TTC549 (cell line): ENCODE data around the gene AKAP1.

Source experiments
- FAIRE-seq: peaks from 2 replicates; lab custom pipeline; 2012; peaks lifted over from hg19 to GRCh38; lab: Jason Lieb, UNC

AKAP1 gene

DNA sequence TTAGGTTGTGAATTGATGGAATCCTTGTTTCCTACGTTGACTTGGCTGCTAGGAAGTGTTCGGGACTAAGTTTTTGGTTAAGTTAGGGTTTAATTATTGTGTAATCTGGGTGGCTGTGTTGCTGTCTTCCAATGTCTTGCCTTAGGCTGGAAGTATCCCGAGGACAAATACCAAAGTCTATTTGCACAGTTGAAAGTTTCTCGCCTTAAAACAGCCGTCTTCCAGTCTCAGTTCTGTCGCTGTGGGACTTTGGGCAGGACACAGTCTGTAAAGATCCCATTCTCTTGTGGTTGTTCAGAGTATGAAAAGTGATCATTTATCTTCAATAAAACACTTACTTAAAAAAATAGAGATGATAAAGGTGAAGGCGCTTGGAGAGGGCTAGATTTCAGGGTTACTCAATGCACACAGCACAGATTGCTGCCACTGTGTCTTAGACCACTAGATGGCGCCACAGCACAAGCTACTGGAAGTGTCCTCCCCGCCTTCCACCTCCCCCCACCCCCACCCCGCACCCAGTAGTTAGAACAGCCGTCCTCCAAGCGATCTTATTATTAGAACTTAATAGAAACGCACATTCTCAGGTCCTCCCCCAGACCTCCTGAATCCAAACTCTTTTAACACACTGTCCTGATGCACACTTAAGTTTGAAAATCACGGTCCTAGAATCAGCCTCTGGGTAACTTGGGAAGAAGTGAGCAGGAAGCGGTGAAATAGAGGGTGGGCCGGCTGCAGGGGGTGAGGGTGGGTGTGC lies 45.8 kb downstream of the AKAP1 start:
- no peak for FAIRE-seq

DNA sequence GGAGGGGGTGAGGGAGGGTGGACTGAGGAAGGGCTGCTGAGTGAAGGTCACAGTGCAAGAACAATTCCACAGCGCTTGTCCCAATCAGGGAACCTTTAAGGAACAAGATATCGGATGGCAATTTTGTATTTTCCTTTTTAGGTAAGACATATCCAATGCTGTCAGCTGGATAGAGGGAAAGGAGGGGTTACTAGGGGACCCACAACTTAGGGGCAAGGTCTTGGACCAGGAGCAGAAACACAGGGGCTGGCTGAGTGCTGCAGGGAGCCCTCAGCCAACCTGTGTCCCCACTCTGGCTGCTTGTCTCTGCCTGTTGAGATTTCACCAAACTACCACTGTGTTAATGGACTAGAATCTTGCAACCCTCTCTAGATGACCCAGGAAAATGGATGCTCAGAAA lies 47.6 kb downstream of the AKAP1 start:
- no peak for FAIRE-seq

DNA sequence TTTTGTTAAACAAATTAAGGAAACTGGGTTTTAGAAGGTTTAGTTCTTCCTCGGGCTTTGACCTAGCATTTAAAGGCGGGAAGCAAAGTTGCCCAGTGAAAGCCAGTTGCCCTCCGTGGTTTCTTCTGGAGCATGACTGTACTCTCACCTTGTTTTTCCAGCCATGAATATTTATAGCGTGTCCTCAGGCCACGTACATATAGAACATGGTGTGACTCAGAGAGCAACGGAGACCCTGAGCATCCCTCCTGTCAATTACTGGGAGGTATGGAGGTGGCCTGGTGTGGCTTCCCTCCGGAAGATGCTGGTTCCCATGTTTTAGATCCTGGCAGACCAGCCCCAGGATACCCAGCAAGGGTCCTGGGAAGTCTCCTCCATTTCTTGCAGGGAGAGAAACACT lies 48.4 kb downstream of the AKAP1 start:
- no peak for FAIRE-seq

DNA sequence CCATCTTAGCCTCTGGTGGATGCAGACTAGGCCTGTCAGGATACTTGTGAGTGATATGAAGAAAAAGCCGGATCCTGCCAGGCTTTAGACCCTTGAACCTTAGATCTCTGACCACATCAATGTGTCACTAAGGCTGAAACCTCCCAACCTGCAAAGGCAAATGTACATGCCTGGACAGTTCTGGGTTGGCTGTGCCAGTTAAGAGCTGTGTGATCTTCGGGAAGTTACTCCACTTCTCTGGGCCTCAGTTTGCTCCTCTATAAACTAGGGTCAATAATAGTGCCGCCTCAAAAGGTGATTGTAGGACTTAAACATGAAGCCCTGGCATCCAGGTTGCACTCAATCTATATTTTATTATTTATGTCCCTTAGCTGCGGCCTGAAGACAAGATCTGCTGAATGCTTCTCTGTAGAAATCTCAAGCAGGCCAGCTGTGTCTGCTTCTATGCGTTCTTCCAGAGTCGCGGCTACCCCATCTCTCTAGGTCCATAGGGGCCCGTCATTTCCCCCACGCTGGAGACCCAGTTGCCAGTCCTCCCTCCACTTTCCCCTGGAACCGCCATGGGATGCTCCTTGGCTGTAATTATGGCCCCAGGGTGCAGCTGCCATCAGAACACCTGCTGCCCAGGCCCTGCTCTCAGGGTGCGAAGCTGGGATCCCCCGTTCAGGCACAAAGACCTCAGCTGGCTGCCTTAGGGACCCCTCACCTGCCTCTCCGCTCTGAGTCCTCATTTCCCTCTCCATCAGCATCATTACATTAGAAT lies 50.2 kb downstream of the AKAP1 start:
- FAIRE-seq: no peak

DNA sequence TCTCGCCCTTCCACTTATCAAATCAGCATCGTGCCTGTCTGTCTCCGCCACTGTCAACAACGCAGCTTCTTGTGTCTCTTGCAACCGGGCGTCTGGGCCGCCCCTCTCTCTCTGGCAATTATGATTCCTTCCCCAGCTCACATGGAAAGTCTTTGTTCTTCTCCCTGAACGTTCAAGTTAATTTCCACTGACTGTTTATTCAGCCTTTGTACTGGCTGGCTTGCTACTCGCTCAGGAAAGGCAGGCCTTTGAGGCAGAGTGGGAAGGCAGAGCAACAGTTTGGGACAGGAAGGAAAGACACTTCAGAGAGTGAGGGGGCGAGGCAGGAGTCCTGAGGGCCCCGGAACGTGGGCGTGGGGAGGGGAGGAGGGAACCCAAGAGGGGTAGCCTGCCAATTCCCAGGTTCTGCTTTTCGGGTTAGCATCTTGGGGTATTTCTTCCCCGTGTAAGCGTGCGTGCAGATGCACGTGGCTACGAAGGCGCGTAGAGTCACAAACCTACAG lies 50.8 kb downstream of the AKAP1 start:
- FAIRE-seq: no peak

DNA sequence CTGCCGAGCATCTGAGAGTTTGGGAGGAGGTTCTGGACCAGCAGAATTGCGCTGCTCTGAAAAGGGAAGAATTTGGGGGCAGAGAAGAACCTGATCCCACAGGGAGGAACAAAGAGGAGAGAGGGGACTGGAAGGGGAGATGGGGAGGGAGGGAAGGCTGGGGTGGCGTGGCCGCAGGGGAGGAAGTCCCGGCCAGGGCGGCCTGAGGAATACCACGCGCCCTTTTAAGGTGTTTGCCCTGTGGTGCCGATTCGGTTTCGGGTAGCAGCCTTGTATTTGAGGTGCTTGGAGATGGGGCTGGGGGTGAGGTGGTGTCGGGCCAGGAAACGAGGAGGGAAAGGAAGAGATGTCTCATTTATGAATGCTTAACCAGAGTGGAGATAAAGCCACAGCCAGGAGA lies 51.3 kb downstream of the AKAP1 start:
- no peak for FAIRE-seq

DNA sequence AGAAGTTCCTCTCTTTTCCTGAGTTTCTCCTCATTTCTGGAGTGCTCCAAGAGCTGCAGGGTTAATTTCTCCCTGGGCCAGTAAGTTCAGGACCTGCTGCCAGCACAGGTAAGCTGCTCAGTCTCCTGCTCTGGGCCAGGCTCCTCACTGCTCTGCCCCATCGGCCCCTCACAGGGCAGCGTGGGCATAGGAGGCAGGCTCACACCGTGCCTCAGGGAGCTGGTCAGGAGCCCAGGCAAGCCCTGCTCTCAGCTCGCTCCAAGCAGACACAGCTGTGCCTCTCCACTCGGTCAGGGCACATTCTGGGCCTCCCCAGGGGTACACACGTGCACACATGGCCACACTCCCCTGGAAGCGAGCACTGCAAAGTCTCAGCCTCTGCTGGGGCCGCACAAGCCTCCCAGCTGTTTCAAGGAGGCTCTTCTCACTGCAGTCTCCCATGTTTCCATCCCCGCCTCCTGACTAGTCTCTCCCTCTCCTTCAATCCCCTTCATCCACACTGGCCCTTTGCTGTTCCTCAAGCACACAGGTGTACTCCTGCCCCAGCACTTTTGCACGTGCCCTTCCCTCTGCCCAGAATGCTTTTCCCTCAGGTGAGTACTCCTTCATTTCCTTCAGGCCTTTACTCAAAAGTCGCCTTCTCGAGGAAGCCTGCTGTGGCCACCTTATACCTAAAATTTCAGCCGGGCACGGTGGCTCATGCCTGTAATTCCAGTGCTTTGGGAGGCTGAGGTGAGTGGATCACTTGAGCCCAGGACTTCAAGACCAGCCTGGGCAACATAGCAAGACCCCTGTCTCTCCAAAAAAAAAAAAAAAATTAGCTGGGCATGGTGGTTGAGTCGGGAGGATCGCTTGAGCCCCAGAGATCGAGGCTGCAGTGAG lies 53.2 kb downstream of the AKAP1 start:
- FAIRE-seq: no peak

DNA sequence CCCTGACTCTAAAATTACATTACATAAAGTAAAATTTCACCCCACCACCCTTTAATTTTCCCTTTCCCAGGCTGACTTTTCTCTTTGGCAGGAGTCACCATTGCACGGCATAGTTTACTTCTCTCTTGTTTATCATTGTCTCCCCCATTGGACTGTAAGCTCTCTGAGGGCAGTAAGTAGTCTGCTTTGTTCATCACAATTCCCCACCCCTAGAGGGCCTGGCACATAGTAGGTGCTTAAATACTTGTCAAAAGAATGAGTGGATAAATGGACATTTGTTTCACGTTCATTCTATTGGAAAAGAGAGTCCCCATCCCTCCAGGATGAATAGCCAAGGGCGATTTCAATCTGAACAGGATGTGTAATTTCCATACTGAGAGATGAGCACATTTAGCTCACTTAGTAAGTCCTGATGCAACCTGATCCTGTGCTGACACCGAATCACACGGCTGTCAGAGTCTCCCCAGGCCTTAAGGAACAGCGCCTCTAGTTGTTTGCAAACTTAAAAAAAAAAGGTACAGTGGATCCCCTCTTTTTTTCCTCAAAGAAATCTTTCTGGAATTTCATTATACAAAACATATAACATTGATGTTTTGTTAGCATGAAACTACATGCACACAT lies 54.0 kb downstream of the AKAP1 start:
- FAIRE-seq: no peak

DNA sequence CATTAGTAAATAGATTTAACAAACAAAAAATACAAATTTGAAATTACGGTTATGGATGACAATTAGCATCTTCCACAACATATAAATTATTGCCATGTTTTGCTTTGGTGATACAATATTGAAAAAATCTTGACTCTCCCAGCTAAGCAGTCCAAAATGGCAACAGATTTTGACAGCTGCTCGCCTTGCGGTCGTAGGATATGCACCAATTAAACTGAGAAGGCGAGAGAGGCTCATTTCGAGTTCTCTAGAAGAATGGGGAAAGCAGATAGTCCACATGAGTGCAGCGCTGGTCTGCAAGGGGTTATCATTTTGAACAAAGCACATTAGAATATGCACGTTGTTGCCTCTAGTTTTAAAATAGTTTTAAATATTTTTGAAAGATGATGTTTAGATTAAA lies 55.3 kb downstream of the AKAP1 start:
- no peak for FAIRE-seq

DNA sequence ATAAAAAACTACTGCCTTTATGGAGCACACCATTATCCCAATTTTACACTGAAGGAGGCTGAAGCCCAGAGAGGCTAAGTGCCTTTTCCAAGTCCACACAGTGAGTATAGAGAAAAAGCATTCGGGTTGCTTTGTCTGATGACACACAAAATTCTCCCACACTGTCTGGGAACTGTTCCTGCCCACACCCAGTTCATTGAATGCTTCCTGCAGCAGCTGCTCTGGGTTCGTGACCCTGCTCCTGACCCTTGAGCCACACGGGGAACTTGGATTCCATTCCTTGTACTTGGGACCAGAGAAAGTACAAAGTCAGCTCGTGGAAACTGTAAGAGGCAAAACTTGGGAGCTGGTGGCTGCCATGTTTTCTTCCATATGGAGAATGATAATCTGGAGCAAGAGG lies 57.9 kb downstream of the AKAP1 start:
- no peak for FAIRE-seq

DNA sequence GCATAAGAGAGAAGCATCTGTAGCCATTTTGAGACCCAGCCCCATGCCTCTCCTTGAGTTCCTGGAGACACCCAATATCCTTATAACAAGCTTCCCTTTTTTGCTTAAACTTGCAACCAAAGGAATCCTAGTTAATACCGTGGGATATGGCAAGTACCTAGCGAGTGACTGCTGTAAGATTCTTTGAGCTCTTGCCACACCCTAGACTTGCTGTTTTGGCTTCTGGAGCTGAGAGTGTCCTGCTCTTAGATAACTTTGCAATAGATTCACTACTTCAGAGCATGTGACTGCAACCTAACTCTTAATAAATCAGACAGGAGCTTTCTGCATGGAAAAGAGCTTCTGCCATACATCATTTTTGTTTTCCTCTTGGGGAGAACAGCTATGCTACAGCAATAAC lies 58.3 kb downstream of the AKAP1 start:
- no peak for FAIRE-seq

DNA sequence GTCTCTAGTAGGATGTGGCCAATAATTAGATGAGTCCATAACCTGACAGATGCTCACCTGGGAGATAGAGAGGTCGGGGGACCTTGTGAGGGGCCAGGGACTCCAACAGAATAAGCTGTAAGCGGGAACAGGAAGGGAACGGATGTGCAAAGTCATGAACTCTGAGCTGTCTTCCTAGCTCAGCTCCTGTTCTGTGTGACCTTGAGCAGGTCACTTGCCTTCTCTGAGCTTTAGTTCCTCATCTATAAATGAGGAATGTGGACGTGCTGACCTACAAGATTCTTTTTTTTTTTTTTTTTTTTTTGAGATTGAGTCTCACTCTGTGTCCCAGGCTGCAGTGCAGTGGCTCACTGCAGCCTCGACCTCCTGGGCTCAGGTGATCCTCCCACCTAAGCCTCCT lies 58.9 kb downstream of the AKAP1 start:
- no peak for FAIRE-seq

DNA sequence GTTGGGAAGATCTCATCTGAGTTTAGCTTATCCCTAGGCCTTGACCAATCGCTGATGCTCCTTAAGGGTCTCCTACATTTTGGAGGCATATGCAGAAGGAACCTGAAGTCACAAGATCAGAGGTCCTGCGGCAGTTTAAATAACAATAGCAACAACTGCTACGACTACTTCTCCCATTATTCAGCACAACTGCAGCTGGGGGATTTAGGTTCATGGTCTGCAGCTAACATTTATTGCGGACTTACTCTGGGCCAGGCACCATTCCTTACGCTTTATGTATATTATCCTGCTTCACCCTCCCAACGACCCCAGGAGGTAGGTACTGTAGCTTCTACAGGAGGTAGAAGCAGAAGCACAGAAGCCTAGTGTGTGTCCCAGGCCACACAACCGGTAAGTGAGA lies 59.5 kb downstream of the AKAP1 start:
- FAIRE-seq: no peak

DNA sequence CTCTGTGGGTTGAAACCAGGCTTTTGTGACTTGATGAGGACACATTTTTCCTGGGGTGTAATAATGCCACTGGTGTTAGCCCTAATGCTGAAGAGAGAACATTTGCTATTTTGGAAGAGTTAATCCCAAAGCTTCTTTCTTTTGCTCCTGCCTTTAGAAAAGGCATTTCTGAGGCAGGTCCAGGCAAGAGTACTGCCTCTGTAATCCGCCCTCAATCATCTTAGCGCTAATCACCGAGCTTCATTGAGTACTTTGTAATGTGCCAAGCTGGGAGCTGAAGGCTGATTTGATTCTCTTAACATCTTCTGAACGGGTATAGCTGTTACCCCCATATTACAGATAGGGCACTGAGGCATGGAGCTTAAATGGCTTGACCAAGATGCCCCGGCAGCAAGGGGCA lies 60.3 kb downstream of the AKAP1 start:
- no peak for FAIRE-seq

DNA sequence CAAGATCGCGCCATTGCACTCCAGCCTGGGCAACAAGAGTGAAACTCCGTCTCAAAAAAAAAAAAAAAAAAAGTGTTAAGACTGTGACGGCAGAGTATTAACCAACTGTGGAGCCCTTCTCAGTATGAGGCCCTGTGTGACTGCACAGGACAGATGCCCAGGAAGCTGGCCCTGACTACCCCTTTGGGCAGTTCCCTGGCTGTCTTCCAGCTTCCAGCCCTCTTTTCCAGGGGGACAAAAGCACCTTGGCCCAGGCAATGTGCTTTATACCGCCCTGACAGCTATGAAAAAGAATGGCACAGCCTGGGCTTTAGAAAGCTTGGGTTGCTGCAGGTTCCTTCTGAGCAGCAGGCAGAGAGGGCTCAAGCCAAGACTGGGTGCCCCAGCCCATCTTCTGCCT lies 61.2 kb downstream of the AKAP1 start:
- no peak for FAIRE-seq

DNA sequence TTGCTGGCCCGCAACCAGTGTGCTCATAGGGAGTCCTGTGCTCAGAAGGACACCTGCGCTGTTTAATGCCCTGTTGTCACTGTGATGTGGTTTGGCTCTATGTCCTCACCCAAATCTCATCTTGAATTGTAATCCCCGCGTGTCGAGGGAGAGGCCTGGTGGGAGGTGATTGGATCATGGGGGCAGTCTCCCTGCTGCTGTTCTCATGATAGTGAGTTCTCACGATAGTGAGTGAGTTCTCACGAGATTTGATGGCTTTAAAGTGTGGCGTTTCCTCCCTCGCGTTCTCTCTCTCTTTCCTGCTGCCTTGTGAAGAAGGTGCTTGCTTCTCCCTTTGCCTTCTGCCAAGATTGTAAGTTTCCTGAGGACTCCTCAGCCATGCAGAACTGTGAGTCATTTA lies 66.8 kb downstream of the AKAP1 start:
- no peak for FAIRE-seq

DNA sequence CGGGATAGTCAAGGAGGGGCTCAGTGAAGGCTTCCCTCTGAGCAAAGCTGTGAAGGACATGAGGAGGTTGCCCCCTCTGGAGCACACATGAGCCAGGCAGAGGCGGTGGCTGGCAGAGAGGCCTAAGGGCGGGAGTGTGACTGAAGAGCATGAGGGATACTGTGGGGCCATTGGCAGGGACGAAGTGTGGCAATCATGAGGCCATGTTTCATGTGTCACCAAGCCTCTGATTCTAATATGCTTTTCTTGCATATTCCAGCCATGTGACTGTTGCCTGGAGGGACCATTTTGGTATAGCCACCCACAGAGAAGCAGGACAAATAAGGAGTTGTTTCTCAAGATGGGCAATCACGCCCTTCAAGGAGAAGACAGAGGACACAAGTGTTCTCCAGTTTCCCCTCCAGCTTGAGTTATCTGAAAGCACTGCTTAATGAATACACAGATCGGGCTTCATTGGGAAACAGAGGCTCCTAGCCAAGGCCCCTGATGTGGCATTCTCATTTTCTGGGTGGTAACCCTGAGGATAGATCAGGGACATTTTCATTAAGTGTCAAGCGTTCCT lies 68.0 kb downstream of the AKAP1 start:
- FAIRE-seq: no peak

DNA sequence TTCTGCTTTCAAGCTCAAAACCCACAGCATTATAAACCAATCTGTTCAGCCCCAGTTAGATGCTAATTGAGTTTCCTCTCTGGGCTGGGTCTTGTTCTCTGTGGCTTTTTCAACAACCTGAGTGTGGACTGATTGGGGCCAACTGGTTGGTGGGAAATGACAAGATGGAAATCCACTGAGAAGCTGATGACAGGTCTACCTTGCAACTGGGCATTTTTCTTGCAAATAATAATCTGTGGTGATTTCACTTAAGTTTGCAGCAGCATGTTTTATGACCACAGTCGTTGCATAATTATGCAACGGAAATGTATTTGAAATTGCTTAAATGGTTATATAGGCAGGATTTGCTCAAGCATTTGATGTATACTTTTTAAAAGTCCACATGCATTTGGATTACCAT lies 69.9 kb downstream of the AKAP1 start:
- no peak for FAIRE-seq

DNA sequence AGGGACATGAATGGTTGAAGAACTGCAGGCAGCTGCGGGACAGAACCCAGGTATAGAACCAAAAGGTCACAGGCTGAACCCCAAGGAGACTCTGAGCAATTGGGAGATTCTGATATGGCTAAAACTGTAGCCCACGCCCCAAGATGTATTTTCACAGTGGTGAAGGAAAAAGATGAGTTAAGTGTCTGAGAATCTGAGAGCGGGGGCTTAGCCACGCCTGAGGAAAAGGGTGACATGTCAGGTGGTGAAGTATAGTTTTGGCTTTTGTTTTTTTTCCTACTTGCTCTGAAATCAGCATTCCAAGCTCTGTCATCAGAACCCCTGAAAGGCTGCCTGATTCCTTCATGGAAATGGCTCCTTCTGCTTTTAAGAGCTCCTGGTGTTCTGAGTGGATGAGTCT lies 73.3 kb downstream of the AKAP1 start:
- FAIRE-seq: no peak

DNA sequence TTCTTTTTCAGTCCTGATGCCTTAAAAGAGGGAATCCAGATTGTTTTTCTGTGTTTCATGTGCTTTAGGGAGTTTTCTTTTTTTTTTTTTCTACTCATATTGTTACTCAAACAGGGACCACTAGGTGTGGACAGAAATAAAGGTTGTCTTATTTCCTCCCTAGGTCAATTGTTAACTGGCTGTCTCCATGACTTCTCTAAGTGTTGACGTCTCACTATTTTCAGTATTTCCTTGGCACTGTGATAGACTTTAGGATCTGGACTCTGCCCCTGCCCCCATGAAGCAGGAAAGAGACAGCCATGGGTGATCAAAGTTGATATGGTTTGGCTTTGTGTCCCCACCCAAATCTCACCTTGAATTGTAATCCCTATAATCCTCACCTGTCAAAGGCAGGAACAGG lies 73.7 kb downstream of the AKAP1 start:
- no peak for FAIRE-seq

DNA sequence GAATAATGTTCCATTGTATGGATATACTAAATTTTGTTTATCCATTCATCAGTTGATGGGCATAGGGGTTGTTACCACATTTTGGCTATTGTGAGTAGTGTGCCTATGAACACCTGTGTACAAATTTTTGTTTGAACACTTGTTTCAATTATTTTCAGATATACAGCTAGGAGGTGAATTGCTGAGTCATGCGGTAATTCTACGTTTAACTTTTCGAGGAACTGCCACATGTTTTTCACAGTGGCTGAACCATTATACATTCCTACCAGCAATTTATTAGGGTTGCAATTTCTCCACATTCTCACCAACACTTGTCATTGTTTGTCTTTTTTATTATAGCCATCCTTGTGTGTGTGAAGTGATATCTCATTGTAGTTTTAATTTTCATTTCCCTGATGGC lies 75.6 kb downstream of the AKAP1 start:
- no peak for FAIRE-seq

DNA sequence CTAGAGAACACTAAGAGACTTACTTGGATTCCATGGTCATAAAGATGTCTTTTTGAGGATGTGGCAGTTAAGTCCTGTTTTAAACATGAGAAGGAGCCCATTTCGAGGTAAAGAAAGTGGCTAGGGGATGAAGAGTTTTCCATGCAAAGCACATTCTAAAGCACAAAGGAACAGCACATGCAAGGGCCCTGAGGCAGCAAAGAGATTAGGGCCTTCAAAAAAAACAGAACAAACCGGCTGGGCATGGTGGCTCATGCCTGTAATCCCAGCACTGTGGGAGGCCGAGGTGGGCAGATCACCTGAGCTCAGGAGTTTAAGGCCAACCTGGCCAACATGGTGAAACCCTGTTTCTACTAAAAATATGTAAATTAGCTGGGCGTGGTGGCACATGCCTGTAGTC lies 79.8 kb downstream of the AKAP1 start:
- no peak for FAIRE-seq
